ENCODE measurements around the gene KRT72.

The KRT72 gene

DNA sequence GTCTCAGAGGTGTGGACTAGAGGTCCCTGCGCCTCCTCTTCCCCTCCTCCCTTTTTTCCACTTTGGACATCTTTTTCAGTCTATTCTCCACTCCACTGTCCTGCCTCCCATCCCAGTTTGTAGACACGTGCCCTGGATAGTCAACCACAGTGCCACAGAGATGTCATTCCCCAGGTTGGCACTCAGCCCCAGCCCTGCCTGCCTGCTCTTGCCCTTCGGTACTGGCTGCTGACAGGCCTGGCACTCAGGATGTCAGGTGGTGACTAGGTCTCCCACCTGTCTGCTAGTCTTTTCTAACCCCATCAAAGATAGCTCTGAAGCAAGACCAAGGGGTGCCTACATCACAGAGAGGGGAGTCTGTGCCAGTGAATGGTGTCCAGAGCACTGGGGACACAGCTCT, 64.2 kb downstream of the KRT72 start:
- no peak for DNase-seq

Measured in SHP77 treated with DMSO at 0.1 percent for 48 hours (cell line).